Stimulated activated CD4-positive, alpha-beta T cell treated with anti-CD3 and anti-CD28 coated beads, TNF-alpha, amount 100 ng/mL, for 1 hour (primary cell): ENCODE results near the gene NFIA.

Experiments used
- DNase-seq, 3 donors: peaks; one replicate each; pipeline ENCODE4 v3.0.0-alpha.2; 2020; ENCODE audit warnings: low read depth in 3 of 3, low spot score in 1 of 3

Gene NFIA

DNA sequence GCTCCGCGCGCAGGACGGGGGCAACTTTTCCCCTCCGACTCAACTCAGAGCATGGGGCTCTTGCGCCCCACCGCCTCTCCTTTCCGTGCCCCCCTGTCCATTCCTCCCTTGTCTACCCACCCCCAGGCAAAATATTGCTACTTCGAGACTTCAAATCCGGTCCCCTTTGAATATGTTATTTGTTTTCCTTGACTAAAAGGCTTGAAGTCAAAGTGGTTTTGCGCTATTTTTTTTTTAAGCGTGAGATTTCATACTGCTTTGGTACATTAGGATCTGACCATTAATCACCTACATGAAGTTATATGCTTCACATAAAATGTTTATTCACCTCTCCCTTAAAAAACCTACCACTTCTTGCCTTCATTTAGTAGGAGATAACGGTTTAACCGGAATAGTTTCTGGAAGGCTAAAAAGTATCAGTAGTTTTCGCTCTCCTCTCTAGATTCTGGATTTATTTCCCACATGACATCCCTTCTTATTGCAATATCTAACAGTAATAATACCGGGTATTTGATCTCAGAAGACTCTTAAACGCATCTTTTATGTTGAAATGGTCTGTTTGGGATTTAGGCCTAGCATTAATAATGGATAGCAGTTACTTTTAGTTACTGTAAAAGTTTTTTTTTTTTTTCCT lies 1.6 kb downstream of the NFIA start:
- DNase-seq: no peak

GRCh38 chr1:61084491-61085031 lies 2.2 kb downstream of the NFIA start:
- no peak for DNase-seq

- DNase-seq: no peak
Observed at GRCh38 chr1:61085206-61085982, 3.0 kb downstream of the NFIA start.

DNA sequence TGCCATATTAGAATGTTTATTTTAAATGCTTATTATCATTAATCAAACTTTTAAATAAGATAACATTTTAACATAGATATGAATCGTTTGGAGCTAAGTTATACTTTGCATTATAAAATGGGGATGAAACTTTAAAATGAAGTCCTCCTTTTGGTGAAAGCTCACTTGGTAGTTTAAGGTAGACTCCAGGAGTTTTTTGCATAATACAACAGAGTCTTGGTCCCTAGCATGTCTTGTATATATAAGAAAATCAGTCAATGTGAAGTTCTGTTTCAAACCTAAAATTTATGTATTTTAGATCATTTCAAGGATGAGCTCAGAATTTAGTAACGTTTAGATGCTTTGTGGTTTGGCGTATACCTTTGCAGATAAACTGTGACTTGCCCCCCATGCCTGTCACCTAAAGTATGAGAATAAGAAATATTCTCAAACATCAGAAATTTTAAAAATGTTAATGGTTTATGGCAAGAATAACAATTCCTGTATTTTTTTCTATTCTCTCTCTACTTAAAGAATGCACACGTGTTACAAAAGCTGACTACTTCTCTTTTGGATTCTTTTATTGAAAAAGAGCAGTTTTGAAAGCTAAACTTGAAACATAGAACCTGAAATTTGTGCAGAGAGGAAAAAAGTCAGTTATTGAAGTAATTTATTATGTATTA lies 3.8 kb downstream of the NFIA start:
- DNase-seq: no peak

DNA sequence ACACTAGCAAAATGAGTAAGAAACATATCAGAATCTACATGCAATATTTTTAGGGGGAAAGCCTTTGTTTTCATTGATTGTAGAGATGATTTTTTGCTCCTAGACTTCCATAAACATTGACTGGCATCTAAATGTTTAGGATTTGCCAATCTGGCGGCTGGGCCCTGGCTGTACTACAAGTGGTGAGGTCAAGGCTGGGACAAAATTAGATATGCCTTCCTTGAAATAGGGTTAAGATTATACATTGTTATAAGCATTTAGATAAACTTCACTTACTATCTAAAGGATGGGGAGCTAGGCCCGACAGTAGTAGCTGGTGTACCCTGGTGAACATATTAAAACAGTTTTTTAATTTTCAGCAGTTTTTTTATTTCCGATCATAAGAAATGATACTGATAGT lies 5.2 kb downstream of the NFIA start:
- DNase-seq: no peak

- no peak for DNase-seq
Observed at GRCh38 chr1:61088163-61088974, 6.0 kb downstream of the NFIA start.

- no peak for DNase-seq
Observed at GRCh38 chr1:61089338-61089737, 7.0 kb downstream of the NFIA start.

DNA sequence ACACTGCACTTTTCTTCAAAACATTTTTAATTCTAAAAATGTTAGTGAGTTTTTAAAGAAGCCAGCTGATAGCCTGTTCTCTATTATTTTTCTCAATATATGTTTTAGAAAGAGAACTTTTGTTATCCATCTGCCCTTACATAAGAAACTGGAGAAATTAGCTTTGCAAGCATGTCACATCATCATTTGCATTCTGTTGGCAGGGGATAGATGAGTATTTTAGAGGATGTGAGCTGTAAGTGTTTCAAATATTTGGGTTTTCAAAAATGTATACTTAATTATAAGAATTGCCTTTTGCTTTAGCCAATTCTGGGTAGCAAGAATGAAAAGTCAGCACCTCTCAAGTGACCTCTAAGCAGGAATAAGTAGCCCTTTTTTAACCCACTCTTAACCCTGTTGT lies 7.4 kb downstream of the NFIA start:
- DNase-seq: no peak

DNA sequence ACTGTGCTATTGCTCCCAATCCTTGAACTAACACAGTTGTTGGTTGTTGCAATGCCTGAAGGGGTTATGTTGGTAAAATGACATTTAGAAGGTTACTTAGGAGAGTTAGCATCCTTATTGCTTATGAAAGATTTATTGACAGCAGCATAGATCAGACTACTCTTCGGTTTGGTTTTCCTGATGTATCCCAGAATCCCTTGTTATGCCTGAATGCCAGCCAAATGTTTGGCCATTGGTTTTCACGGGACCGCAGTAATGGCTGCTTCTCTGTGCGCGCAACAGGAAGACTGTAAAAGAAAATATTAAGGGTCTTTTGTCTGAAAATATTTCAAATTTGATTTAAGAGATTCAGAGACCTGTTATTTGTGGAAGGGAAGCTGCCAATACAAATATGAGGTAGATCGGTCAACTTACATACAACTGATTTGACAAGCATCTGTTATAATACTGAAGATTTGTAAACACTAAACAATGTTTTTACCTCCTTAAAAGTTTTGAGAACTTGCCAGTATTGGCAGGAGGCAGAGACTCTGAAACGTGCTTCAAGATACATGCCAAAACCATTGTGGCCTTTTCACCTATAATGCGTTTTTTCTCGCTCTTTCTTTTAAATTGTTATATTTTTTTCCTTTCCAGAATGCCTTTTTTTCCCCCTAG lies 8.3 kb downstream of the NFIA start:
- no peak for DNase-seq

DNA sequence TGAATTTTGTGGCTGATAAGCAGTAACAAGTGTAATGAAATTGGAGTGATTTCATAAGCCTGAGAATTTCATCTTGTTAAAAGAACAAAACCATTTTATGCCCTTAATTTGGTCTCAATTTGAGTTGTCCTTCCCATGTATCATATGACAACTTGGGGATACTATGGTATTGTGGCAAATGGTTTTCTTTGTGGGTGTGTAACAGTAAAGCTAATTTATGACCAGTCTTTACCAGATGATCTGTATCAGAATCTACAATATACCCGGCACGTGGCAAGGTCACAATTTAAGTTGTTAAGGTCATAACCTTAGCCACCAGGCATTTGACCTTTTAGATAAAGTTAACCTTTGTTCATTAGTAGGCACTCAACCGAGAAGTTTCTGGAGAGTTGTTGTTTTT lies 9.1 kb downstream of the NFIA start:
- no peak for DNase-seq

DNA sequence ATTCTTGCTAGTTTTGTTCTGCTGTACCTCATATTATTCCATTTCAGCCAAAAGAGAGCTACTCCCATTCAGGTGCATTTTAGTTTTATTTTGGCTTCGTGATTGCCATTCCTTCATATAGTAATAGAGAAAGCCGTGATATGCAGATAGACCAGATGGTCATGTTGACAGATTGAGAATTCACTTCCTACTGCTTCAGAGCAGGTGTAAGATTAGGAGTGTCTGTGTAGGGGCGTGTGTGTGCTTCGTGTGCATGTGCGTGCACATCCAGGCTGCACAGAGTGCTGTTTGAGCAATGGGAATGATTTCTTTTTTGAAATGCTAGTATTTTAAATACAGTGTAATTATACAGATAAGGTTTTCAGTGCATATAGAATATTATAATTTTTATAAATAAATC lies 10.3 kb downstream of the NFIA start:
- DNase-seq: no peak

- DNase-seq: no peak
Observed at GRCh38 chr1:61093525-61094137, 11.3 kb downstream of the NFIA start.

- DNase-seq: no peak
Observed at GRCh38 chr1:61094677-61095469, 12.5 kb downstream of the NFIA start.

DNA sequence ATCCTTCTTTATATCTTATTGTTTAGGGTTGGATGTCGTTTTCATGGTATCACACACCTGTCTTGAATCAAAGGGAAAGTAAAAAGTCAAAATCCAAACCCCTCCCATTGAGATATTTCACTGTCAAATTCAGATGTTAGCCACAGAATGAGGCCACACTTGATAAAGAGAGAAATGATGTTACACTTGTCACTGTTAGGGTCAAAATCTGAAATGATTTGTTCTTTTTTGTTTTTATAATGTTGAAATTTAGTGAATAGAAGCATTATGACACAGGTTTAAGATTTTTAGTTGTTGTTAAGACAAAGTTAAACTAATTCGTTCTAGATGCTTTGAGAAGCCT lies 13.1 kb downstream of the NFIA start:
- no peak for DNase-seq

DNA sequence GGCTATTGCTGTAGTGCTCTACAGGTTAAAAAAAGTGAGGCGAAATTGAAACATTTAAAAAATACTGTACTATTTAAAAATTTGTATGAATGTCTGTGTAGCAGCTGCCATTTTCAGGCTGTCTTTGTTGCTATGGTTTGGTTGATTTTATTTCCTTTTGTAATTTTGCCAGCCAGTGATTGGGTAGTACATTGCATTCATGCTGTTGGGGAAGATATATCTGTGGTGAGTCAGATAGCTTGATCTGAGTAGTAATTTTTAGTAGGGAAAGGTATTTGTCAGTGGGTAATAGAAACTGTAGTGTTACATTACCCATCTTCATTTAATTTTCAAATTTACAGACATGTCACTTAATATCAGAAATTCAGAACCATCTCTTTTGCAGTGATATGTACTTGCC lies 15.0 kb downstream of the NFIA start:
- no peak for DNase-seq

GRCh38 chr1:61097722-61098121 lies 15.4 kb downstream of the NFIA start:
- DNase-seq: no peak

DNA sequence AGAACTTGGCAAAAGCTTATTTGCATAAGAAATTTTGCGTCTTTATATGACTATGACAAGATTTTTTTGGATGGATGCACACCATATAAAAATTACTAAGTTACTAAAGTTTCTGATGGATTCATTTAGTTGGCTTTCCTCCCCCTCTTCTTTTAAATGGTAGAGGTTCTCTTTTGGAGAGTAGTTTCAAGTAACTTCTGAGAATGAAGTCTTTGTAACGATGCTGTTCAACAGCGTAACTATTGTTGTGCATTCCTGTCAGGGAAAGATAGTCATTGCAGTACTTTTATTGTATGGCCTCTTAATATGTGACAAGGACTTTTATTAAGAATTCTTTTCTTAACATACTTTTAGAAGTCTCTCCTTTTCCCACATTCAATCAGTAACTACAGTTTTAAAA lies 16.0 kb downstream of the NFIA start:
- DNase-seq: no peak

GRCh38 chr1:61098906-61099437 lies 16.6 kb downstream of the NFIA start:
- DNase-seq: no peak

DNA sequence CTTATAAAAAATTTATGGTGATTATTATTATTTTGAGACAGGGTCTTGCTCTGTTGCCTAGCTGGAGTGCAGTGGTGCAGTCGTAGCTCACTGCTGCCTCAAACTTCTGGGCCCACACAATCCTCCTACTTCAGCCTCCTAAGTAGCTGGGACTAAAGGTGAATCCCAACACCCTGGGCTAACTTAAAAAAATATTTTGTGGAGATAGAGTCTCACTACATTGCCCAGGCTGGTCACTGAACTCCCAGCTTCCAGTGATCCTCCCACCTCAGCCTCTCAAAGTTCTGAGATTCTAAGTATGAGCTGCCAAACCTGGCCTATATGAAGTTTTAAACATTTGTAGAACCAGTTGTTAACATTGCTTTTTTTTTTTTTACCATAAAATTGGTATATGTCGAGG lies 18.2 kb downstream of the NFIA start:
- DNase-seq: no peak
